ENCODE measurements around the gene CYB561A3.

- TF ChIP-seq CTCF (conservative IDR thresholded peaks at IDR 0.05; ENCODE audit: low read length) (no peak), EZH2phosphoT487 (IDR thresholded peaks at IDR 0.05; ENCODE audit: borderline replicate concordance, low read depth, low read length) (no peak)
Measured at GRCh38 chr11:61350803-61351202, 10.9 kb downstream of the CYB561A3 start.

Measured in OCI-LY7 (cell line).